GM19238 (cell line): Measurements from ENCODE around the gene SCAF4.
"Not testable (repeated sequence)": the region's sequence is repeated elsewhere in the genome, so short reads cannot be mapped to it uniquely, and the experiment has no call there.

Source experiments
- DNase-seq: peaks from one replicate; pipeline ENCODE4 v3.0.0; 2011; ENCODE audit warnings: low spot score; ENCODE audit not compliant: insufficient read length

SCAF4 gene

DNA sequence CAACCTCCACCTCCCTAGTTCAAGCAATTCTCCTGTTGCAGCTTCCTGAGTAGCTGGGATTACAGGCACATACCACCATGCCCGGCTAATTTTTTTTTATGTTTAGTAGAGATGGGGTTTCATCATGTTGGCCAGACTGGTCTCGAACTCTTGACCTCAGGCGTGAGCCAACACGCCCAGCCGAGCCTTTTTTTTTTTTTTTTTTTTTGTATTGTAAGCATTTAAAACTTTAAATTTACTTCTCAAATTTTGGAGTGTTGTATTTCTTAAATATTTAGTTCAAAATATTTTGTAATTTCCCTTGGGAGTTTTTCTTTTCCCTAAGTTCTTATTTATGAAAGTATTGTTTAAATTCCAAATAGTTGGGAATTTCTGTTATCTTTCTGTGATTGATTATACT lies 9.2 kb upstream of the SCAF4 start:
- no peak for DNase-seq

DNA sequence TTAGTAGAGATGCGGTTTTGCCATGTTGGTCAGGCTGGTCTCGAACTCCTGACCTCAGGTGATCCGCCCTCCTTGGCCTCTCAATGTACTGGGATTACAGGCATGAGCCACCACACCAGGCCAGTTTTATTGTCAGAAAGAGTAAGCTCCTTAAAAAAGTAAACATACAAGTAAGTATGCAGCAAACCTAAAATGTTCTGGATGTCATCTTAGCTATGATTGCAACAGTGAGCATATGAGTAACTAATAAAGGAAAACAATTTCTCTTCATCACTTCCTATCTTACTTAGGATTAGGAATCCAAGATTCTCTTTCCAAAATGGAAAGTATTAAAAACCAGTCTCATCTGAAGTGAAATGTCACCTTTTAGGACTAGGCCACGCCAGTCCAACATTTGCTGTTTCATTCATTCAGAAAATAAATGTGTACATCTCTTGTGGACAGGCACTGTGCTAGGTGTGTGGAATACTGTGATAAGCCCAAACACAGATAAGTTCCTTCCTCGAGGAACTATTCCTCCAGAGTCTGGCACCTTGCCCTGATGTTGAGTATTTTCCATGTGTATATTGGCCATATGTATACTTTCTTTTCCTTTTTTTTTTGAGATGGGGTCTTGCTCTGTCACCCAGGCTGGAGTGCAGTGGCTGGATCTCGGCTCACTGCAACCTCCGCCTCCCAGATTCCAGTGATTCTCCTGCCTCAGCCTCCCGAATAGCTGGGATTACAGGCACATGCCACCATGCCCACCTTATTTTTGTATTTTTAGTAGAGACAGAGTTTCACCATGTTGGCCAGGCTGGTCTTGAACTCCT lies 5.9 kb upstream of the SCAF4 start:
- DNase-seq: not testable (repeated sequence)

DNA sequence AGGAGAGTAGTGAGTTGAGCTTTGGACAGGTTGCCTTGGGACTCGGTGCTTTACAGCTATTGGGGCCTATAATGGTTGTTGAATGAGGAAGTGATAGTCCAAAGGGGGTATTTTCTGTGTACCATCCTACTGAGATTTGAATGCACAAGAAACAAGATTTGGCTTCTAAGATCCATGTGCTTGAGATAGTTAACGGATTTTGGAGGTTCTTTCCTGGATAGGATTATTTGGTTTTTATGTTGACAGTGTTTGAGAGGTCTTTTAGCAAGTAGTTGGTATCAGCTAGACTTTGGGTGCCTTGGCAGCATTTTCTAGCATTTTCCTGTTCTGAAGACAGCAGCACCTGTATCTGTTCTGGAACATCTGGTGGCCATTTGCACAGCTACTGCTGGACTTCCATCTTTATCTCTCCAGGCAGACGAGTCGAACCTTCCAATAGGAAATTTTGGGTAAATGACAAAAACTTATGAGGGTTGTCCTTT lies 3.6 kb upstream of the SCAF4 start:
- no peak for DNase-seq

DNA sequence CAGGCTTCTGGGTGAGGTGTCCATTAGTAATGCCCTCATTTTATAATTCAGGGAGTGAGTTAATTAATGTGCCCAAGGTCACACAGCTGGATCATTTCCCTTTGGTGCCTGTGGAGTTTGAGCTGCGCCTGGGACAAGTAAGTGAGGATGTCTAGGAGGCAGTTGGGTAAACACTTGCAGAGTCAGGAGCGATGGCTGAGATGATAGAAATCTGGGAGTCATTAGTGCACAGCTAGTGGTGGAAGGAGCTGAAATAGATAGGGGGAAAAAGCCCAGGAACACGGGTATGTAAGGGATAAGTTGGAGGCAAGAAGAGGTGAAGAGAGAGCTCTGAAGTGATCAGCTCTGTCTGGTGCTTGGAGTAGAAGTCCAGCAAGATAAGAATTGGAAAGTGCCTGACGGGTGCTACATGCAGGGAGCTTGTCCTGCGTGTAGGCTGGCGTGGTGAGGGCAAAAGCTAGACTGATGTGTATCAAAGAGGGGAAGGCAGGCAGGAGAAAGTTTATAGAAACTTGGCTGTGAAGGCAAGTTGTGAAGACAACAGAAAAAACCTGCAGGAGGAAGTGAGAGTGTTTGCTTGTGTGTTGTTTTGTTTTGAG lies 1.7 kb upstream of the SCAF4 start:
- DNase-seq: no peak

DNA sequence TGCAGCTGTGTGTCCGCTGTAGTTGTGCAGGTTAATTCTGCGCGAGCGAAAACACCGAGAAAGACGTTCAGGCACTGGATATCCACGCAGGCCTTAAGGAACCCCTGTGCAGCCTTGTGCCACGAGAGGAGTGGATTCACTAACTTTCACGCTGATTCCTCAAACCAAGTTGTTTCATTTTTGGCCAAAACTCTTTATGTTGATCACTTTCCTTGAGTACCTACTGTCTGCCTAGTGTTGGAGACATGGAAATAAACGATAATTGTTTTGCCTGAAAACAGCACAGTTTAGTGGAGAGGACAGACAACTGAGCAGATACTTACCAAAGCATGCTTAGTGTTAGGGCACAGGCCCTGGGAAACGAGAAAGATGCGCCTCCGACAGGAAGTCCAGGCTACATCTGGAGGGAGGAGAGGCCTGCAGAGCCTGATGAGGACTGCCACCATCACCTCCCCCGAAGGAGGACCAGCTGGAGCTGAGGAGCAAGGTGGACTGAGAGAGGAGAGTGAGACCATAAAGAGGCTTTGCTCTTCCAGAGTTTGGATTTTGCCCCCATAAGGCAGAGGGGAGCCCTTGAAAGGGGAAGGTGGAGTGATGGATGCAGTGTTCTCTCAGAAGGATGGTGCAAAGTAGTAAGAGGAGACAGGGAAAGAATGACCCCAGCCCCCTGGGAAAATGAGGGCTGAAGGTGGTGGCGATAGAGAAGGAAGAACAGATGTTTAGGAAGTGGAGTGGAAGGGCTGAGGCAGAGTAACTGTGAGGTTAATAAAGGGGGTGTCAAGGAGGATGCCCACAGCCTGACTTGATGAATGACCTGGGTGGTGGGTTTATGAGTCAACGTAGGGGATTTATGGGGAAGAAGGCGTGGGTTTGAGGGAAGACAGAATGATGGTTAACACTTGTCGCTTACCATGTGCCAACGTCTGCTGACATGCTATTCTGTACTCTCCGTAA lies 956 bp upstream of the SCAF4 start:
- no peak for DNase-seq

DNA sequence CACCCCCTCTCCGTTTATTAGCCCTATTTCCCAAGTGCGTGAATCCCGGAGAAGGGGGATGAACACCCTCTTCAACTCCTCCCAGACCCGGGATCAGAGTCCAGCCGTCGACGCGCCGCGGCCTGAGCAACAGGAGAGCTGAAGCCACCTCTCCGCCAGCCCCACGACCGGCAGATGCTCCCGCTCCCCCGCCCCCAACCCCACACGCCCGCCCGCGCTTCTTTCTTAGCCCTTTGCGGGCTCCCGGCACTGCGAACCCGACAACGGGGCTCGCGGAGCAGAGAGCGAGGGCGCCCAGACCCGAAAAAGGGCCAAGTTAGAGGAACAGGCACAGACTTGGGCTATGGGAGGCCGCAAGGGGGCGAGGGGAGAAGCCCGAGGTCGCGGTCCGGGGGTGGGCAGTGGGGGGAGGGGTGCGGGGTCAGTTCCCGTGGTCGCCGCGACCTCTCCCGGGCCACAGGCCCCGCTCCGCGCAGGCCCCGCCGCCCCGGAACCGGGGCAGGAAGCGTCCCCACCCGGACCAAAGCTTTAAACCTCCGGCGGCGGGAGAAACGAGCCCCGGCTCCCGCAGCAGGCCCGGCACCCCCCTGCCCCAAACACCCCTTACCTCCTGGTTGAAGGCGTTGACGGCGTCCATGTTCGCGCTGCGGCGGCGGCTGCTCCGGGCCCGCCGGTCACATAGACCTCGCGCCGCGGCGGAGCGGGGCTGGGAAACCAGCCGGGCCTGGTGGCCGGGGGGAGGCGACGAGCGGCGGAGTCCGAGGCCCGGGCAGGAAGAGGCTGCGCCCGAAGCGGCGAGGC lies 662 bp downstream of the SCAF4 start:
- peak; percentile 32 for DNase-seq

DNA sequence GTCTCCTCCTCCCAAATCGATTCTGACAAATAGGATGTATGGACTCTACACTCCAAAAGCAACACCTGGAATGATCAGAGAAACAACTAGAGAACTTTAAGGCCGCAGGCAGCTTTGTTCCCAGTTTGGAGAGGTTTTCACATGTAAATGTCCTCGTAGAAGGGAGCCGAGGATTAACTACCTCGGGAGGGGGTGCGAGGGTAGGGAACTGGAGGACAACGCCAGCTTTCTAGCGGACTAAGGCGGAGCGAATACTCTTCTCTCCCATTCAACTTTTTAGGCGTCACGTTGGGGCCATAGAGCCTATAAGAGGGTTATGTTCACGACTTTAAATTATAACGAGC lies 1.2 kb downstream of the SCAF4 start:
- no peak for DNase-seq

DNA sequence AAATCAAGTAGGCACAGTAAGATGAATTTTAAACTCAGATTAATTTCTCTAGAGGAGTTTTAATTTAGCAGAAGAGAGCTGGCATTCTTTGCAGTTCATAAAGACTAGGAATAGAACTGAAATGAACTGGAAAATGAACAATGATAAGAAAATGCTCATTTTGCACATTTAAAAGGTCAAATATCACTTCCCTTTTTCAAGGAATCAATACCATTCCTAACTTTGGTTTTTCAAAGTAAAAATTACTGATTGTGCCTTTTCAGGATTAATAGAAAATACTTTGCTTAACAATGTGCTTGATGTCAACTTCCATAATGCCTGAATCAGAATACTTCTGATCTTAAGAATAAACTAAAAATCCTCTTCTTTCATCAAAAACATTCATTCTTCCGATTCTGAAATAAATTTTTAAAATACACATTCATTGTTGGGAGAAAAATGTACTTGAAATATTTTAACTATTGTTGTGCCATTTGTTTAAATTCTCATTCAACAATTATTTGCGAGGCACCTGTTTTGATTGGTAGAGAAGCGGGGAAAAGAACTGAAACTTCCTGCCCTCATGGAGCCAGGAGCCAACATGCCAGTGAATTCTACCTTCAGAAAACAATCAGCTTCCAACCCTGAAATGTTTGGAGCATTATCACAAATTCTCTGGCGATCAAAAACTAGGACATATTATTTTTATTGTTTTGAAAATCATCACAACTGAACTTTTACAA lies 2.1 kb downstream of the SCAF4 start:
- no peak for DNase-seq

DNA sequence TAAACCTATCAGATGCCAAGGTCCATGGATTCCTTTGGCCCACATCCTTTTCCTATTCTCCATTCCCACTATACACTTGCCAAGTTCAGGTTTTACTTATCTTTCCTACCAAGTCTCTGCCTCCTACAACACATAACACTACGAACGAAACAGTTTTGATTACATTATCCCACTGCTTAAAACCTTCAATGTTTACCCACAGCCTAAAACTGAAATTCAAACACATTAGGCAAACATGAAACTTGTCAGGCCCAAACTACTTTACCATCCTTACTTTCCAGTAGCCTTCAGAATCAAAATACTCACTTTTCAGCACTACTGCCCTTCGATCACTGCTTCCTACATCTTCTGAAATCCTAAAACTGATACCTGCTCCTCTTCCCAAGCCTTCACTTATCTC lies 3.0 kb downstream of the SCAF4 start:
- no peak for DNase-seq

DNA sequence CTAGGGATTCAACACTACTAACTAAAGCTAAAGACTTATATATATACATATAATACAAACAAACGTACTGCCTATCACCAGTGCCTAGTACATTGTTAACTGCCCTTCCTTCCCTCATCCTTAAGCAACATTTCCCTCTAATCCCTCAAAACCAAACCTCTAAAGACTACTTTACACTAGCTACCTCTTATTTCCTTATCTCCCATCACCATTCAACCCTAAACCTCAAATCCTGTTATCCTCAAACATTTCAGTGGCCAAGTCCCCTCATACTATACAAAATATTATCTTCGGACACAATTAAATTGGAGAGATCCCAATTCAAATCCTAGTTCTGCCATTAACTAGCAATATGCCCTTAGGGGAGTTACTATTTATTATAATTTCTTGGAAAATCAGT lies 3.7 kb downstream of the SCAF4 start:
- no peak for DNase-seq

DNA sequence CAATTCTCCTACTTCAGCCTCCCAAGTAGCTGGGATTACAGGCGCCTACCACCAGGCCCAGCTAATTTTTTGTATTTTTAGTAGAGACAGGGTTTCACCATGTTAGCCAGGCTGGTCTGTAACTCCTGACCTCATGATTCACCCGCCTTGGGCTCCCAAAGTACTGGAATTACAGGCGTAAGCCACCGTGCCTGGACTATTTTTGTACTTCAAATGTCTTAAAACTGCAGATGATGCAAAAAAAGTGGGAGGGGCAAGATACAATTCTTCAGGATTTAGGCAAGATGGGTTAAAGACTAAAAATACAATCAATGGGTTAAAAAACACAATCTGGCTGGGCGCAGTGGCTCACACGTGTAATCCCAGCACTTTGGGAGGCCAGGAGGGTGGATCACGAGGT lies 4.7 kb downstream of the SCAF4 start:
- DNase-seq: no peak

DNA sequence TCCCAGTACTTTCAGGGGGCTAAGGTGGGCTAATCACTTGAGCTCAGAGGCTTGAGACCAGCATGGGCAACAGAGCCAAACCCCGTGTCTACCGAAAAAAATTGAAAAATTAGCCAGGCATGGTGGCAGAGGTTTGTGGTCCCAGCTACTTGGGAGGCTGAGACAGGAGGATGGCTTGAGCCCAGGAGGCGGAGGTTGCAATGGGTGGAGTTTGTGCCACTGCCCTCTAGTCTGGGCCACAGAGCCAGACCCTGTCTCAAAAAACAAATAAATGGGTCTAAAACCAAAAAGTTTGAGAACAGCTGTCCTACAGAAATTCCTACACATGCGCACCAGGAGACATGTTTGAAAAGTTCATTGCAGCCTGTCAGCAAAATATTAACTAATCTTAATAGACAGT lies 5.5 kb downstream of the SCAF4 start:
- DNase-seq: no peak

DNA sequence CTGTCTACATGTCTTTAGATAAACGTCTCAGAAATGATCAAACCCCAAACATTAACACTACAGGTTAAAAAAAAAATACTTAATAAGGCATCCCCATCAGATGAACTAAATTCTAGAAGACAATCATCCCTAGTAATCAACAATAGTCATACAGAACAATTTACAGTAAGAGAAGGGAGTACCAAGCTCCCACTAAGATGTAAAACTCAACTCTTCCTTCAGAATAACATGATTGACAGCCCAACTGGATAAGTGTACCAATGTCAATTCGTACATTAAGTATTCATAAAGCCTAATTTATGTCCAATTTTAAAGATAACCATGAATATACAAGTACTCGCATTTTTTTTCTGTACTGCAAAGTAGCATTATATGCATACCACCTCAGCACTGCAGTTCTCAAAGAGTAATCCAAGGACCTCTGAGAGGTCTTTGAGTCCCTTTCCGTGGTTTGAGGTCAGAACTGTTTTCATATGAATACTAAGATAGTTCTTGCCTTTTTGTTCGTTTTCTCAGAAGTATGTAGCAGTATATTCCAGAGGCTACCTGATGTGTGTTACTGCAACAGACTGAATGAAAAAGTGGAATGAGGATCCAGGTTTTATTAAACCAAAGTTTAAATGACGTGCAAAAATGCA lies 6.6 kb downstream of the SCAF4 start:
- DNase-seq: no peak

DNA sequence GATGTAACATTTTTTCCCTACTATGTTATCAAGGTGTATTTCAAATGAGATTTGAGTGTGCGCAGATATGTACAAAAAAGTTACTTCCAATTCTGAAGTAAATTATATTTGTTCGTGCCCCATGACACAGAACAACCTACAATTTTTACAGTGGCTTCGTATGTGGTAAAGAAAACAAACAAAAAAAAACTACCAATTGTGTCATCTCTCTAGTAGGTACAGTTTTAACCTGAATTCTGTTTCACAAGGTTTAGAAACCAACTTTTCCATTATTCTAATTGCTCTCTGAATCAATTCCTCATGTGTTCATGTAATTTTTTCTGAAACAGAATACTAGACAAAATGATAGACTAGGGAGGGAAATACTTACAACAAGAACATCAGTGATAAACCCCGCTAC lies 7.4 kb downstream of the SCAF4 start:
- no peak for DNase-seq

DNA sequence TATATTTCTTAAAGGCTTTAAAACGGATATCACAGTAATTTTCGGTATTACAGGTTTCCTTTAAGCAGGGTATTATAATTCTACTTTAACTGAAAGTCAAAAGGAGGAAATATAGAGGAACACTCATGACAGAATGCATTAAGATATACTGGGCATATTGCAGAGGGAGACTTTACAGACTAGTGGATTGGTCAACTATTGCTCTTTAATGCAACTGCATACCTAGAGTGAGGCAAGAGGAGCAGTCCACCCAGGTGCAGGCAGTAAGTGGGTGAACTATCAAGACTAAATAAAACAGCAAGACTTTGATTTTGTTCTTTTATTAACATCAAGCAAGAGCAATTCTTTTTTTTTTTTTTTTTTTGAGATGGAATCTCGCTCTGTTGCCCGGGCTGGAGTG lies 10.5 kb downstream of the SCAF4 start:
- DNase-seq: no peak

DNA sequence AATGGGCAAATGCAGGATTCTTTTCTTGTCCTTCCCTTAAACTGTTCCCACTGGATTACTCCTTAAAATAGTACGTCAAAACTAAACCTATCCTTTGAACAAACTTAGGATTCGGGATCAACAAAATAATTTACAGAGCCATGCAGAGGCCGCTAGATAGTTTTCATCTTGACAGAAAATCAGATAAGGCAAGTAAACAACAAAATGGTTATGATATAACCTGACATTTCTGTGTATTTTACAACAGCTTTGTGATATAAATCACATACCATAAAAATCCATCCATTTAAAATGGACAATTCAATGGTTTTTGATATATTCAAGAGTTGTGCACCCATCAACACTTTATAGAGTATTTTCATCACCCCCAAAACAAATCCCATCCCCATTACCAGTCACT lies 11.2 kb downstream of the SCAF4 start:
- DNase-seq: no peak

DNA sequence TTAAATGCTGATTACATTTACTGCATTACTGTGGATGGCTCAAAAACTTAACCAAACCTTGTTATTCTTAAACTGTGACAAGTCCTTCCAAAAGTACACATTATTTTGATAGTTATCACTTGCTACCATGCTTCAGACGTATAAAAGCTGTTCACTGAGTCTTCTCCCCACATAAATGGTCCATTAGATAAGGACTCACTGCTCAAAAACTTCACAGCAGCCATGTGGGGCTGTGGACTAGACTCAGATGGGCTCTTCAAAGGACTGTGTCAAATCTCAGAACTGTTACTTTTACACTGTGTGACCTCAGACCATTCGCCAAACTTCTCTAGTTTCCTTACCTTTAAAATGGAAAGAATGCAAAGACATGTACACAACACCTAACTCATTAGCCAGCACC lies 11.6 kb downstream of the SCAF4 start:
- no peak for DNase-seq

DNA sequence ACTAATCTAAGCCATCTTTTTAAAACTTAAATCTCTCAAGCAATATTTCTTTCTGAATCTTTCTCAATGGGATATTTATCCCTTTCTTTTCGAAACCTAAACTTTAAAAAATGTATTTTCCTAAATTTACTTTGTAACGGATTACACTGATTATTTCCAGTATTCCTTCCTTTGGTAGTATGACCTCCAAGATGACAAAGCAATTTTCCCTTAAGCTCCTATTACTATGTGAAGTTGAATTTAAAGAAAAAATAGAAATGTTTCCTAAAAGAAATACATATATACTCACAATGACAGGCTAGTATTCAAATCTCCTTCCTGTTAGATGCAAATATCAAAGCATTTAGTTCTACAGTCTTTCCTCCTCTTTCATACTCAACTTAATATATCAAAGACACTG lies 15.8 kb downstream of the SCAF4 start:
- DNase-seq: no peak

DNA sequence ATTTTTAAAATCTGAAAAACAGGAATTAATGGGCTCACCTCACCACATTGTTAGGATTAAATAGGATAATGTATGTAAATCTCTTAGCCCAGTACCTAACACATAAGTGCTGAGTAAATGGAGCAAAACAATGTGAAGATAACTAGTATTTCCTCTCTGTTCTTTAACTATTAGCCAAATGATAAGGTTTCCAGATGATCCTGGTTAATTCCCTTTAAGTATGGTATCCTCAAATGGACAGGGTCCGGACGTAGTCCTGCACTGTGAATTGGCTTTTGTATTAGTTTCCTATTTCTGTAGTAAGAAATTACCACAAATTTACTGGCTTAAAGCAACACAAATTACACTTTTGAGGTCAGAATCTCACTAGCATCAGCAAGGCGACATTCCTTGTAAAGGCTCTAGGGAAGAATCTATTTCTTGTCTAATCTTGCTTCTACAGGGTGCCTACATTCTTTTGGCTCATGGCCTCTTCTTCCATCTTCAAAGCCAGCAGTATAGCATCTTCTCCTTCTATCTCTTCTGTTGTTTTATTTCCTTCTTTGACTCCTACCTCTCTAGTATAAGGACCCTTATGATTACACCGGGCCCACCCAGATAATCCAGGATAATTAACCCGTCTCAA lies 17.1 kb downstream of the SCAF4 start:
- no peak for DNase-seq
